ENCODE measurements around the gene C19orf25.

DNA sequence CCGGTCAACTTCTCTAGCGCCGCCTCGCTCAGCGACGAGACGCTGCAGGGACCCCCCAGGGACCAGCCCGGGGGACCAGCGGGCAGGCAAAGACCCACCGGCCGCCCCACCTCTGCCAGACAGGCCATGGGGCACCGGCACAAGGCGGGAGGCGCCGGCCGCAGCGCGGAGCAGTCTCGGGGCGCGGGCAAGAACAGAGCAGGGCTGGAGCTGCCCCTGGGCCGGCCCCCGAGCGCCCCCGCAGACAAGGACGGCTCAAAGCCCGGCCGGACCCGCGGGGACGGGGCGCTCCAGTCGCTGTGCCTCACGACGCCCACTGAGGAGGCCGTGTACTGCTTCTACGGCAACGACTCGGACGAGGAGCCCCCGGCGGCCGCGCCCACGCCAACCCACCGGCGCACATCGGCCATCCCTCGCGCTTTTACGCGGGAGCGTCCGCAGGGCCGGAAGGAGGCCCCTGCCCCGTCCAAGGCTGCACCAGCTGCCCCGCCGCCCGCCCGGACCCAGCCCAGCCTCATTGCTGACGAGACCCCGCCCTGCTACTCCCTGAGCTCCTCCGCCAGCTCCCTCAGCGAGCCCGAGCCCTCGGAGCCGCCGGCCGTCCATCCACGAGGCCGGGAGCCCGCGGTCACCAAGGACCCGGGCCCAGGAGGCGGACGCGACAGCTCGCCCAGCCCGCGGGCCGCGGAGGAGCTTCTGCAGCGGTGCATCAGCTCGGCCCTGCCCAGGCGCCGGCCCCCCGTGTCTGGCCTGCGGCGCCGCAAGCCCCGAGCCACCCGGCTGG, 11.3 kb downstream of the C19orf25 start:
- TF ChIP-seq POLR2AphosphoS5 (IDR thresholded peaks at IDR 0.05; ENCODE audit: low read depth, low read length) (no peak), POLR2A (IDR thresholded peaks at IDR 0.05; ENCODE audit: low read depth, low read length) (no peak), TAF1 (IDR thresholded peaks at IDR 0.05; ENCODE audit: borderline replicate concordance, low read depth, low read length) (no peak)

Measured in GM12892 (cell line).